ENCODE results near the gene ANKS1B. TPM values are rescaled to one million over a fixed set of nuclear protein-coding genes. Genes with fewer than 3 reads are reported as not detected.

Gene ANKS1B
- total RNA-seq, 8 experiments from 2014 or later = 4.4 to 49.1 (median 14.2) TPM

GRCh38 chr12:99224237-99224636, 760.5 kb downstream of the ANKS1B start:
- no peaks in the 10 kb centered on the region for H3K4me1 ChIP-seq (replicated peaks in 1 of 2)
- H3K4me3 ChIP-seq = no peak overlapping the region
- H3K27ac ChIP-seq = no peak overlapping the region
- no peak for ATAC-seq (replicated peaks in 6 of 8)
- in situ Hi-C loops (cut with MboI; ENCODE audit: low pct_unique_long_range_greater_than_20kb in 2 of 9, low sequenced_read_pairs in 9 of 9, unreplicated experiment in 9 of 9) = no loop called here
- WGBS, 10 experiments = 10 to 100% (median 49%) methylated on average over 1 to 5 of the region's 5 CpGs

GRCh38 chr12:99223579-99223978, 761.2 kb downstream of the ANKS1B start:
- in situ Hi-C loops (cut with MboI; ENCODE audit: low pct_unique_long_range_greater_than_20kb in 2 of 9, low sequenced_read_pairs in 9 of 9, unreplicated experiment in 9 of 9) = no loop called here
- no peak for ATAC-seq (replicated peaks in 6 of 8)
- no peak overlapping the region for H3K4me3 ChIP-seq
- H3K27ac ChIP-seq = no peak overlapping the region
- WGBS, 10 experiments = 5 to 97% (median 75%) methylated on average over 2 to 4 of the region's 5 CpGs
- H3K4me1 ChIP-seq (replicated peaks in 1 of 2) = no peaks in the 10 kb centered on the region

GRCh38 chr12:99213047-99213446, 771.7 kb downstream of the ANKS1B start:
- 20 to 100% (median 63%) methylated on average over 1 to 4 of the region's 5 CpGs; no CpG with 5 or more reads in 1 of the 10 experiments for WGBS, 10 experiments
- Histone ChIP-seq H3K4me1 (replicated peaks in 1 of 2) (no peaks in the 10 kb centered on the region), H3K4me3 (no peak overlapping the region), H3K27ac (no peak overlapping the region)
- no peak for ATAC-seq (replicated peaks in 6 of 8)
- in situ Hi-C loops (cut with MboI; ENCODE audit: low pct_unique_long_range_greater_than_20kb in 2 of 9, low sequenced_read_pairs in 9 of 9, unreplicated experiment in 9 of 9) = no loop called here

- Histone ChIP-seq H3K4me3 (no peak overlapping the region), H3K4me1 (replicated peaks in 1 of 2) (no peaks in the 10 kb centered on the region), H3K27ac (no peak overlapping the region)
- peak in 1 of 8 experiments; percentile 17 for ATAC-seq (replicated peaks in 6 of 8)
- 0 to 78% (median 22%) methylated on average over 1 to 2 of the region's 2 CpGs; no CpG with 5 or more reads in 2 of the 10 experiments for WGBS, 10 experiments
- in situ Hi-C loops (cut with MboI; ENCODE audit: low pct_unique_long_range_greater_than_20kb in 2 of 9, low sequenced_read_pairs in 9 of 9, unreplicated experiment in 9 of 9) = no loop called here
These were observed 772.5 kb downstream of the ANKS1B start for GRCh38 chr12:99212275-99212674.

GRCh38 chr12:99205111-99205510, 779.6 kb downstream of the ANKS1B start:
- no peak overlapping the region for H3K4me3 ChIP-seq
- no peak for ATAC-seq (replicated peaks in 6 of 8)
- in situ Hi-C loops (cut with MboI; ENCODE audit: low pct_unique_long_range_greater_than_20kb in 2 of 9, low sequenced_read_pairs in 9 of 9, unreplicated experiment in 9 of 9) = no loop called here
- no peak overlapping the region for H3K27ac ChIP-seq
- no peaks in the 10 kb centered on the region for H3K4me1 ChIP-seq (replicated peaks in 1 of 2)
- WGBS, 10 experiments = 0 to 100% (median 100%) methylated on average over 1 of the region's 1 CpG; no CpG with 5 or more reads in 3 of the 10 experiments

GRCh38 chr12:99201906-99202645, 782.7 kb downstream of the ANKS1B start:
- H3K4me1 ChIP-seq (replicated peaks in 1 of 2) = no peaks in the 10 kb centered on the region
- ATAC-seq (replicated peaks in 6 of 8) = no peak
- in situ Hi-C loops (cut with MboI; ENCODE audit: low pct_unique_long_range_greater_than_20kb in 2 of 9, low sequenced_read_pairs in 9 of 9, unreplicated experiment in 9 of 9) = no loop called here
- WGBS, 10 experiments = 0 to 100% (median 79%) methylated on average over 1 to 3 of the region's 3 CpGs
- H3K4me3 ChIP-seq = no peak overlapping the region
- no peak overlapping the region for H3K27ac ChIP-seq

GRCh38 chr12:99200711-99201384, 783.9 kb downstream of the ANKS1B start:
- no peak for ATAC-seq (replicated peaks in 6 of 8)
- H3K4me3 ChIP-seq = no peak overlapping the region
- H3K4me1 ChIP-seq (replicated peaks in 1 of 2) = no peaks in the 10 kb centered on the region
- H3K27ac ChIP-seq = no peak overlapping the region
- WGBS, 10 experiments = 0 to 71% (median 4%) methylated on average over 1 of the region's 1 CpG; no CpG with 5 or more reads in 2 of the 10 experiments
- in situ Hi-C loops (cut with MboI; ENCODE audit: low pct_unique_long_range_greater_than_20kb in 2 of 9, low sequenced_read_pairs in 9 of 9, unreplicated experiment in 9 of 9) = no loop called here

- in situ Hi-C loops (cut with MboI; ENCODE audit: low pct_unique_long_range_greater_than_20kb in 2 of 9, low sequenced_read_pairs in 9 of 9, unreplicated experiment in 9 of 9) = no loop called here
- WGBS, 10 experiments = 0 to 100% (median 85%) methylated on average over 1 of the region's 1 CpG; no CpG with 5 or more reads in 1 of the 10 experiments
These were observed 789.3 kb downstream of the ANKS1B start for GRCh38 chr12:99195474-99195873.

GRCh38 chr12:99192489-99192888, 792.2 kb downstream of the ANKS1B start:
- H3K4me3 ChIP-seq = no peak overlapping the region
- 8 to 96% (median 48%) methylated on average over 2 to 3 of the region's 3 CpGs for WGBS, 10 experiments
- H3K27ac ChIP-seq = no peak overlapping the region
- in situ Hi-C loops (cut with MboI; ENCODE audit: low pct_unique_long_range_greater_than_20kb in 2 of 9, low sequenced_read_pairs in 9 of 9, unreplicated experiment in 9 of 9) = no loop called here
- H3K4me1 ChIP-seq (replicated peaks in 1 of 2) = no peaks in the 10 kb centered on the region
- no peak for ATAC-seq (replicated peaks in 6 of 8)

More at GRCh38 chr12:99195474-99195873, 789.3 kb downstream of the ANKS1B start:
- no peak for ATAC-seq (replicated peaks in 6 of 8)
- Histone ChIP-seq H3K4me1 (replicated peaks in 1 of 2) (no peaks in the 10 kb centered on the region), H3K4me3 (no peak overlapping the region), H3K27ac (no peak overlapping the region)

GRCh38 chr12:99176871-99177270, 807.9 kb downstream of the ANKS1B start:
- Histone ChIP-seq H3K27ac (no peak overlapping the region), H3K4me3 (no peak overlapping the region), H3K4me1 (replicated peaks in 1 of 2) (no peaks in the 10 kb centered on the region)
- ATAC-seq (replicated peaks in 6 of 8) = no peak
- in situ Hi-C loops (cut with MboI; ENCODE audit: low pct_unique_long_range_greater_than_20kb in 2 of 9, low sequenced_read_pairs in 9 of 9, unreplicated experiment in 9 of 9) = no loop called here
- 17 to 94% (median 88%) methylated on average over 2 to 4 of the region's 4 CpGs; no CpG with 5 or more reads in 1 of the 10 experiments for WGBS, 10 experiments

- ATAC-seq (replicated peaks in 6 of 8) = no peak
- in situ Hi-C loops (cut with MboI; ENCODE audit: low pct_unique_long_range_greater_than_20kb in 2 of 9, low sequenced_read_pairs in 9 of 9, unreplicated experiment in 9 of 9) = no loop called here
These were observed 814.3 kb downstream of the ANKS1B start for GRCh38 chr12:99170461-99170860.

GRCh38 chr12:99170037-99170436, 814.7 kb downstream of the ANKS1B start:
- in situ Hi-C loops (cut with MboI; ENCODE audit: low pct_unique_long_range_greater_than_20kb in 2 of 9, low sequenced_read_pairs in 9 of 9, unreplicated experiment in 9 of 9) = no loop called here
- no peak overlapping the region for H3K4me3 ChIP-seq
- no peak overlapping the region for H3K27ac ChIP-seq
- WGBS, 10 experiments = 0 to 100% (median 58%) methylated on average over 2 of the region's 2 CpGs; no CpG with 5 or more reads in 6 of the 10 experiments
- no peaks in the 10 kb centered on the region for H3K4me1 ChIP-seq (replicated peaks in 1 of 2)
- peak in 2 of 8 experiments; percentile 50 to 55 for ATAC-seq (replicated peaks in 6 of 8)

More at GRCh38 chr12:99170461-99170860, 814.3 kb downstream of the ANKS1B start:
- no peak overlapping the region for H3K27ac ChIP-seq
- H3K4me1 ChIP-seq (replicated peaks in 1 of 2) = no peaks in the 10 kb centered on the region
- H3K4me3 ChIP-seq = no peak overlapping the region
- WGBS, 10 experiments = 8 to 94% (median 80%) methylated on average over 1 to 5 of the region's 5 CpGs; no CpG with 5 or more reads in 1 of the 10 experiments

GRCh38 chr12:99157946-99158345, 826.8 kb downstream of the ANKS1B start:
- Histone ChIP-seq H3K4me1 (replicated peaks in 1 of 2) (peaks cover 6 to 11% of the 10 kb centered on the region in 2 donors), H3K4me3 (no peak overlapping the region), H3K27ac (no peak overlapping the region)
- WGBS, 10 experiments = 0 to 100% (median 96%) methylated on average over 1 of the region's 1 CpG; no CpG with 5 or more reads in 2 of the 10 experiments
- in situ Hi-C loops (cut with MboI; ENCODE audit: low pct_unique_long_range_greater_than_20kb in 2 of 9, low sequenced_read_pairs in 9 of 9, unreplicated experiment in 9 of 9) = no loop called here
- ATAC-seq (replicated peaks in 6 of 8) = no peak

All from motor neuron (in vitro differentiated cells).